ENCODE measurements around the gene NIT2.

GRCh38 chr3:100330651-100331050, 3.9 kb upstream of the NIT2 start:
- no peak for TF ChIP-seq CTCF (IDR thresholded peaks at IDR 0.05)
- no peak for TF ChIP-seq POLR2A (IDR thresholded peaks at IDR 0.05)

Data from lower leg skin (tissue), 3 donors.